Sciatic nerve (tissue), 2 donors: Measurements from ENCODE around the gene CYSRT1. TPM values are rescaled to one million over a fixed set of nuclear protein-coding genes. Genes with fewer than 3 reads are reported as not detected.

Source experiments
- ATAC-seq: fragments of 200-7000 bp; cut with Tn5 transposase; one replicate; pipeline ENCODE4 v1.9.1; 2020; ENCODE audit warnings: mild to moderate bottlenecking, moderate library complexity
- DNase-seq: peaks from one replicate; pipeline ENCODE4 v3.0.0-alpha.2; 2020; ENCODE audit warnings: low spot score
- intact Hi-C: fragments of 100-400 bp; cut with DNase I; formaldehyde crosslinking; loops from one replicate; pipeline ENCODE4 v1.14.2; 2022
- total RNA-seq: library from RNA; stranded (reverse); fragmentation: NEBNext Ultra II Directional; extraction: Animal tissue kit (Norgen Biotek cat#: 25700); gene quantifications from one replicate; pipeline ENCODE4 v1.2.1, GENCODE V29; 2021
- donor health status: DM: no; HTN: no; CAD: no.
- donor health status: DM: no; HTN: no; CAD: no.

The CYSRT1 gene
- total RNA-seq, 1 donor from 2014 or later, result not detected

- DNase-seq (no peak), ATAC-seq (no peak)
- intact Hi-C loops, result no loop called here
Observed at GRCh38 chr9:137220317-137221094, 4.5 kb upstream of the CYSRT1 start.

GRCh38 chr9:137221095-137221505 lies 3.9 kb upstream of the CYSRT1 start:
- no peak for DNase-seq
- intact Hi-C loops, result no loop called here
- ATAC-seq, result no peak

GRCh38 chr9:137221506-137222111 lies 3.4 kb upstream of the CYSRT1 start:
- intact Hi-C loops, result no loop called here
- ATAC-seq, result no peak
- no peak for DNase-seq

GRCh38 chr9:137222190-137223077 lies 2.5 kb upstream of the CYSRT1 start, which contains the start of gene RNF208:
RNF208 (minus strand) TSS chr9:137222240; CDS start chr9:137221212, 1,028 bp downstream.
- intact Hi-C loops, result no loop called here
- ATAC-seq (peak; percentile 4), DNase-seq (no peak)

- DNase-seq (peak; percentile 98), ATAC-seq (peak; percentile 97)
- intact Hi-C loops, result no loop called here
Observed at GRCh38 chr9:137223078-137223970, 1.6 kb upstream of the CYSRT1 start.

- intact Hi-C loops, result no loop called here
- no peak for DNase-seq
- no peak for ATAC-seq
Observed at GRCh38 chr9:137225699-137226331, 841 bp downstream of the CYSRT1 start.

- ATAC-seq, result no peak
- no peak for DNase-seq
- intact Hi-C loops, result no loop called here
Observed at GRCh38 chr9:137226338-137227053, 1.5 kb downstream of the CYSRT1 start.

GRCh38 chr9:137227054-137227852 lies 2.3 kb downstream of the CYSRT1 start, which contains the start of gene RNF224:
RNF224 (plus strand) TSS chr9:137227502; CDS start chr9:137228336, 834 bp downstream.
- ATAC-seq (no peak), DNase-seq (peak; percentile 85)
- intact Hi-C loops, result no loop called here

GRCh38 chr9:137227853-137228505 lies 3.0 kb downstream of the CYSRT1 start:
- ATAC-seq, result no peak
- intact Hi-C loops, result no loop called here
- DNase-seq, result no peak

GRCh38 chr9:137228506-137228967 lies 3.6 kb downstream of the CYSRT1 start:
- intact Hi-C loops, result no loop called here
- no peak for DNase-seq
- ATAC-seq, result no peak

GRCh38 chr9:137228968-137229896 lies 4.3 kb downstream of the CYSRT1 start:
- DNase-seq, result no peak
- intact Hi-C loops, result no loop called here
- no peak for ATAC-seq

- no peak for DNase-seq
- intact Hi-C loops, result loop anchor here (5.0 to 10.0 kb wide), 2 partner anchors 45 to 108 kb away; partner anchors contain the start of genes ANAPC2 and SSNA1
- ATAC-seq, result no peak
Observed at GRCh38 chr9:137229903-137230704, 5.1 kb downstream of the CYSRT1 start.

- intact Hi-C loops, result loop anchor here (5.0 to 10.0 kb wide), 2 partner anchors 46 to 109 kb away; partner anchors contain the start of genes ANAPC2 and SSNA1
- DNase-seq (no peak), ATAC-seq (no peak)
Observed at GRCh38 chr9:137230705-137231371, 5.9 kb downstream of the CYSRT1 start, which contains the start of gene SLC34A3. SLC34A3 (plus strand) TSS chr9:137230901; CDS start chr9:137231703, 802 bp downstream.
